ENCODE data around the gene OR6B2. TPM values are rescaled to one million over a fixed set of nuclear protein-coding genes. Genes with fewer than 3 reads are reported as not detected.
"Not testable (repeated sequence)": the region's sequence is repeated elsewhere in the genome, so short reads cannot be mapped to it uniquely, and the experiment has no call there.

OR6B2 gene
- total RNA-seq = not detected

GRCh38 chr2:240030379-240031094, at the start of gene OR6B2:
TSS of gene OR6B2 (minus strand) at chr2:240030429. CDS start at chr2:240030429, 0 bp downstream.
- no peak for DNase-seq

- no peak for DNase-seq
Observed at GRCh38 chr2:240078631-240079030, 48.4 kb upstream of the OR6B2 start.

GRCh38 chr2:240077442-240077841, 47.2 kb upstream of the OR6B2 start:
- no peak for DNase-seq

GRCh38 chr2:240074545-240074944, 44.3 kb upstream of the OR6B2 start:
- no peak for DNase-seq

GRCh38 chr2:240070907-240071306, 40.7 kb upstream of the OR6B2 start:
- no peak for DNase-seq

- DNase-seq = no peak
Observed at GRCh38 chr2:240069829-240070228, 39.6 kb upstream of the OR6B2 start.

- no peak for DNase-seq
Observed at GRCh38 chr2:240068193-240068592, 38.0 kb upstream of the OR6B2 start.

- DNase-seq = no peak
Observed at GRCh38 chr2:240066489-240066888, 36.3 kb upstream of the OR6B2 start.

- no peak for DNase-seq
Observed at GRCh38 chr2:240064898-240065297, 34.7 kb upstream of the OR6B2 start.

- peak; percentile 72 for DNase-seq
Observed at GRCh38 chr2:240060977-240061591, 30.9 kb upstream of the OR6B2 start.

GRCh38 chr2:240056678-240057077, 26.4 kb upstream of the OR6B2 start:
- no peak for DNase-seq

GRCh38 chr2:240055177-240055917, 25.1 kb upstream of the OR6B2 start:
- no peak for DNase-seq

- DNase-seq = no peak
Observed at GRCh38 chr2:240053173-240054155, 23.2 kb upstream of the OR6B2 start, which contains the start of gene OR6B3. TSS of gene OR6B3 (minus strand) at chr2:240053521.

GRCh38 chr2:240052524-240052923, 22.3 kb upstream of the OR6B2 start:
- no peak for DNase-seq

- no peak for DNase-seq
Observed at GRCh38 chr2:240051697-240052096, 21.5 kb upstream of the OR6B2 start.

- no peak for DNase-seq
Observed at GRCh38 chr2:240050278-240050677, 20.0 kb upstream of the OR6B2 start.

GRCh38 chr2:240048237-240048636, 18.0 kb upstream of the OR6B2 start:
- DNase-seq = no peak

GRCh38 chr2:240045098-240045497, 14.9 kb upstream of the OR6B2 start:
- DNase-seq = no peak

- DNase-seq = not testable (repeated sequence)
Observed at GRCh38 chr2:240044096-240044495, 13.9 kb upstream of the OR6B2 start.

GRCh38 chr2:240043279-240043989, 13.2 kb upstream of the OR6B2 start:
- no peak for DNase-seq

GRCh38 chr2:240042740-240043139, 12.5 kb upstream of the OR6B2 start:
- DNase-seq = no peak

Data from tongue (tissue), 2 donors.